ENCODE results near the gene PRKD3.

- TF ChIP-seq POLR2A (IDR thresholded peaks at IDR 0.05) = no peak
- no peak for TF ChIP-seq CTCF (IDR thresholded peaks at IDR 0.05 in 8 of 11, conservative IDR thresholded peaks at IDR 0.05 in 3 of 11)
Measured at GRCh38 chr2:37300578-37300977, 24.1 kb downstream of the PRKD3 start.

Data from spleen (tissue), 7 donors.